ENCODE data around the gene GRK4.
A peak's percentile ranks its signal among the peaks of the same experiment; 100 is the strongest.
"Not testable (repeated sequence)": the region's sequence is repeated elsewhere in the genome, so short reads cannot be mapped to it uniquely, and the experiment has no call there.

The GRK4 gene

DNA sequence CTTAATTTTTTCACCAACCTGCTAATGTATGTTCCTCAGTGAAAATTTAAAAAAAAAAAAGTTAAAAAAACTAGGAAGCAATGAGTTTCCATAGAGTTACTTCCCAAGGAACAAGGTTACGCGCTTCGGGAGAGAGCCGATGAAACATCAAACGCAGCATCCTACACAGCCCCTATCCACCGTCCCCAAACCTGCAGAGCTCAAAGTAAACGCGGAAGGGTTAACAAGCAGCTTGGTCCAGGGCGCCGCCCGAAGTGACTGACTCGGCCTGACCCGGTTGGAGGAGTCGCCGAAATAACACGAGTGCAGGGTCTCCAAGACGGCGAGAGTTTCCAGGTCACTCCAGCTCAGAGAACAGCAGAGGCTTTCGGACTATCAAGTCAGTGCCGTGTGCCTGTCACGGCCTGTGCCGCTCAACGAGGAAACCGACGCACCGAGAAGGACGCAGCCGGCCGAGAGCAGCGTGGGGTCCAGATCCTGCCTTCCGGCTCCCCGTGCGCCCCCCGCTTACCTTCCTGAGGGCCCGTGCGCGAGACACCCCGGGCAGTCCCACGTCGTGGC lies 677 bp upstream of the GRK4 start:
- peak; percentile 20 for DNase-seq

DNA sequence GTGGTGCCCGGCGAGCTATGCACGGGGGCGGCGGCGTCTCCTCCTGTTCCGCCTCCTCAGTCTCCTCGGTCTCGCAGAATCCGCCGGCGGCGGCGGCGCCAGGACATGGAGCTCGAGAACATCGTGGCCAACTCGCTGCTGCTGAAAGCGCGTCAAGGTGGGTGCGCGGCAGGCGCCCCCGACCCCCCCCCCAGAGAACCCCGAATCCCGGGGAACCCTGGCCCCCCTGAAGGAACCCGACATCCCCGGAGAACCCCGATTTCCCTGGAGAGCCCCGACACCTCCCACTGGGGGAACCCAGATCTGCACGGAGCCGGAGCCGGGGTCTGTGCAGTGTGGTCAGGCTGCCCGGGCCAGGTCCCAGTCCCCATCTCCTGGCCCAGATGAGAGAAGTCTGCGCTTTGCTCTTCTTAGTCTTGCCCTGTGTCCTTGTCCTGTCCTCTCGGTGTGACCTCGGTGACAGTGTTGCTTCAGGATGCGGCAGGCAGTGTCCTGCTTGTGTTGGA lies 648 bp downstream of the GRK4 start:
- DNase-seq, result no peak

DNA sequence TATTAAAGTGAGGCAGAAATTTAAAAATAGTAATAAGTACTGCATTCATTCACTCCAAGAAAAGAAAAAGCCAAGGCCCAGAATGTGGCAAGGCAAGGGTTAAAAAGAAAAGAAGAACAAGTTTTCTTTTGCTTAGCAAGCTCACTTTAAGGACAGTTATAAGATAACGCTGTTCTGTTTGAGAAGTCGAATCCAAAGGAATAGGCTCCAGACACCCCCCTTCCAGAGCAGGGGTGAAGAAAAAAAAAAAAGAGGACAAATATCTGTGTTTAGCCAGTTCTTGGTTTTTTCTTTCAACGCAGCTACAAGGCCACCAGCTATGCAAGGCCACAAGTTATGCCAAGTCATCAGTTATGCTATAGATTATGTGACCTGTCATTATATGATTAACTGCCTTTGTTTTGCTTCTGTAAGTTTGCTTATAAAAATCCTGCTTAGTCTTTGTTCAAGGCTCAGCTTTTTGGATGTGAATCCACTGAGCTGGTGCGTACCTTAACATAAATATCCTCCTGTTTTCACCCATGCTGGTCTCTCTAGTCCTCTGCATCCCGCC lies 1.4 kb downstream of the GRK4 start:
- DNase-seq, result no peak

DNA sequence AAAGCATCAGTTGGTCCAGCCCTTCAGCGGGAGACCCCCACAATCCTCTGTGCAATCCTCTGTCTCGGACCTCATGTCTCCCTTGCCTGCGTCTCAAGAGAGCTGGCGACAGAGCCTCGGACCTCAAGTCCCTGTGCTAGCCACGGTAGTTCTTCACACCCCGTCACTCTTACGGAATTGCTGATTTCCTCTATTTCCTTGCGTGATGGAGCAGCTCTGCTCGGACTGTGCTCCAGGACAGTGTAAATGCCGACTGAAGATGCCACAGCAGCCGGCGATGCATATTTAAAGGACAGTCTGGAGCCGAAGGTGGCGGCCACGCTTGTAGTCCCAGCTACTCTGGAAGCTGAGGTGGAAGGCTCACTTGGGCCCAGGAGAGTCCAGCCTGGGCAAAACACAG lies 1.9 kb downstream of the GRK4 start:
- DNase-seq, result no peak

DNA sequence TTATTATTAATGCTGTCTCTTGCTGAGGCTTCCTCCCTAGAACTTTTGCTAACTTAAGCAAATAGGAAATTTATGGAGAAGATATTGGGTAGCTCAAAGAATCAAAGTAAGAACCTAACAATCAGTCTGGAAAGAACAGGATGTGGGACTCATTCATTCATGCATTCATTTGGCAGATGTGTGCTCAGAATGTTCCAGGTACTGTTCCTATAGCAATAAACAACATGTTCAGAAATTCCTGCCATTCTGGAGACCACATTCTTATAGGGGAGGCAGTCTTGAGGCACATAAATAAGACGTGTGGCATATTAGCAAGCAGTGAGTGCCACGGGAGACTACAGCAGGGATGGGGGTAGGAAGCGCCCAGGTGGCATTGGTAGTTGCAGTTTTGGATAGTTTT lies 5.0 kb downstream of the GRK4 start:
- DNase-seq, result no peak

DNA sequence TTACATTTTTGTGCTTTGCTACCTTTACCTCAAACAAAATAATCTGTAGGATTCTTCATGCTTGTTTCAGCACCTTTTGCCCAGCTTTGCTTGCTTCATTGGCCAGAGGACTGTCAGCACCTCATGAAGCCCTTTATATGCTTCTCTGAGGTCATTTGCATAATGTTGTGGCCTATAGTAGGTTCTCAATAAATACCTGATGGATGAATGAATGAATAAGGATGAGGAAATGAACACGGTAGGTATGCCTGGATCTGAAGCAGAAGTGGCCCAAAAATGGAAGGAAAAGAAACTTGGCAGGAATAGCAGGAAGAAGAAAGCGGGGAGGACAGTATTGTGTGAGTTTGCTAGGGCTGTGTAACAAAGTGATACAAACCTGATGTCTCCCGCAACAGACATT lies 7.9 kb downstream of the GRK4 start:
- DNase-seq, result no peak

DNA sequence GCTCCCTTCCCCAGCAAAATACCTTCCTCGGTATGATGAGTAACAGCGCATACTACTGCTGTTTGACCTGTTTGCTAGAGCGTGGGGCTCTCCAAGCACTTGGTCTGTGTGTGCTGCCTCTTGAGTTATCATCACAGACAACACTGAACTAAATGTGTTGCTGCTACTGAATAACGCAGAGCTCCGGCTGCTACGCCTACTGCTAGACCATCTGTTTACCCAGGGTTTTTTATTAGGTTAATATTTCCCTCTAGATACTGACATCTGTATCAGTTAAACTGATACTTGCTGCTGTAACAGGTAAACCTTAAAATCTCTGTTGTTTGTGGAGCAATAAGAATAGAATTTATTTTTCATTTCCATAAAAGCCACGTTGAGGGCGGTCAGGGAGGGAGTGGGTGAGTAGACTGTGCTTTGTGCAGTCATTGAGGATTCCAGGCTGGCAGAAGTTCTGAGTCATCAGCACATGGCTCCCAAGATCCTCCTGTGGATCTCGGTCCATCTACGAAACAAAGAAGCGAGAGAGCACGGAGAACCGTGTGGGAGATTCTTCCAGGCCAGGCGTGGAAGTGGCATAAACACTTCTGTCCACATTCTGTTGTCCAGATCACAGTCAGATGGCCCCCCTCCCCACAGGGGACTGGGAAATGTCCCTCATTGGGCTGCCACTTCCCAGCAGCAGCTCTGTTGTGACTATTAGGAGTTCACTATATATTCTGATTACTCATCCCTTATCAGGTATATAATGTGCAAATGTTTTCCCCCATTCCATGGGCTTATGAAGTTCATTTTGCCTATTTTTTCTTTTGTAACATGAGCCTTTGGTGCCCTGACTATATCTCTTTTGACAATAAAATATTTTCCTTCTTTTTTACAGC lies 14.1 kb downstream of the GRK4 start:
- DNase-seq, result no peak

DNA sequence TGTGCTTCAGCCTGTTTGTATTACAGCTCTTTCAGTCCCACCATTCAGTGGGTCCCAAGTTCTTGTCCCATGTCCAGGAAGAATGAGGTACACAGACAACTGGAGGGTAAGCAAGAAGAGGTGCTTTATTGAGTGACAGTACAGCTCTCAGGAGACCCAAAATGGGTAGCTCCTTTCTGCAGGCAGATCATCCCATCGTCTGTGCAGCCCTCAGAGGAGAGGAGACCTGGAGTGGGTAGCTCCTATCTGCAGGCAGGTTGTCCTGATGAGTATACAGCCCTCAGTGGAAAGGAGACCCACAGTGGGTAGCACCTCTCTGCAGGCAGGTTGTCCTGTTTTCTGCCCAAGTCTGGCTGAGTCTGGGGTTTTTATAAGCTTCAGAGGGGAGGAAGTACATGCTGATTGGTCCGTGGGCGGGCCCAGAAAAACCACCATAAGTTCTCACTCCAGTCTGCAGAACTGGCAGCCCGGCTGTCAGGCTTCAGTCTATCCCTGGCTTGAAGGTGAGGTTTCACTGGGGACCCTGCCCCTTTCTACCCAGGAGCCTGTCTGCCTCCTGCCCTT lies 18.0 kb downstream of the GRK4 start:
- no peak for DNase-seq

DNA sequence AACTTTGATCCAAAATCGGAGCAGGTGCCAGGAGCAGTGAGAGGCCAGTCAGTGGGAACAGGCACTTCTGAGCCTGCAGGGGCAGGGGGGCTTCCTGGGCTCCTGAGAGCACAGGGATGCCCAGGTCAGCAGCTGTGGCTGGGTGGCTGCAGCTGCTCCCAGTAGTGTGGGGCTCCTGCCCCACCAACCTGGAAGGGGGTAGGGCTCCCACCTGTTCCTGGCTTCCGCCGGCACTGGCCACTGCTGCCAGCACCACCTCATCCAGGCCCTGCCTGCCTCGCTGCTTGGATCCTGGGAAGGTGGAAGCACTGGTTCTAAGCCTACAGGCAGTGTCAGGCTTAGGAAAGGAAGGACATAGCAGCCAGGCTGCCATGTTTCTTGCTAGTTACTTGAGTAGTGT lies 18.6 kb downstream of the GRK4 start:
- no peak for DNase-seq

DNA sequence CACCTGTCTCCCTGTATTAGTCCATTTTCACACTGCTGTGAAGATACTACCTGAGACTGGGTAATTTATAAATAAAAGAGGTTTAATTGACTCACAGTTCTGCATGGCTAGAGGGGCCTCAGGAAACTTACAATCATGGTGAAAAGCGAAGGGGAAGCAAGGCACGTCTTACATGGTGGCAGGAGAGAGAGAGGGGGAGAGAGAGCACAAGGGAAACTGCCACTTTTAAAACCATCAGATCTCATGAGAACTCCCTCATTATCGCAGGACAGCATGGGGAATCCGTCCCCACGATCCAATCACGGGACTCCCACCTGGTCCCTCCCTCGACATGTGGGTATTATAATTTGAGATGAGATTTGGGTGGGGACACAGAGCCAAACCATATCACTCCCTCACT lies 20.3 kb downstream of the GRK4 start:
- DNase-seq, result not testable (repeated sequence)

DNA sequence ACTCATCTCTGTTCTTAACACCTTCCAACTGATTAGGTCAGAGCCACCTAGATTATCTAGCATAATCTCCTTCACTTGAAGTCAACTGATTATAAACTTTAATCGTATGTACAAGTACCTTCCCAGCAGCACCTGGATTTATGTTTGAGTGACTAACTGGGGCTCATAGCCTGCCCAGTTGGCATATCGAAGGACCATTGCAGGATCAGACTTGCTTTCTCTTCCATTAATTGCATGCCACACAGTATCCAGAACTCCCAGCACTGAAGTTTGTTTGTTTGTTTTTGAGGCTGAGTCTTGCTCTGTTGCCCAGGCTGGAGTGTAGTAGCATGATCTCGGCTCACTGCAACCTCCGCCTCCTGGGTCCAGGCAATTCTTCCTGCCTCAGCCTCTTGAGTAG lies 27.9 kb downstream of the GRK4 start:
- DNase-seq, result no peak

DNA sequence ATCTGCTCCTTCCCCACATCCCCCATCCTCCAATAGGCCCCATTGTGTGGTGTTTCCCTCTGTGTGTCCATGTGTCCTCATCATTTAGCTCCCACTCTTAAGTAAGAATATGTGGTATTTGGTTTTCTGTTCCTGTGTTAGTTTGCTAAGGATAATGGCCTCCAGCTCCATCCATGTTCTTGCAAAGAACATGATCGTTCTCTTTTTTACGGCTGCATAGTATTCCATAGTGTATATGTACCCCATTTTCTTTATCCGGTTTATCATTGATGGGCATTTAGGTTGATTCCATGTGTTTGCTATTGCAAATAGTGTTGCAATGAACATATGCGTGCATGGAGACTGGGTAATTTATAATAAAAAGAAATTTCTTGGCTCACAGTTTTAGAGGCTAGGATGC lies 31.5 kb downstream of the GRK4 start:
- DNase-seq, result no peak

DNA sequence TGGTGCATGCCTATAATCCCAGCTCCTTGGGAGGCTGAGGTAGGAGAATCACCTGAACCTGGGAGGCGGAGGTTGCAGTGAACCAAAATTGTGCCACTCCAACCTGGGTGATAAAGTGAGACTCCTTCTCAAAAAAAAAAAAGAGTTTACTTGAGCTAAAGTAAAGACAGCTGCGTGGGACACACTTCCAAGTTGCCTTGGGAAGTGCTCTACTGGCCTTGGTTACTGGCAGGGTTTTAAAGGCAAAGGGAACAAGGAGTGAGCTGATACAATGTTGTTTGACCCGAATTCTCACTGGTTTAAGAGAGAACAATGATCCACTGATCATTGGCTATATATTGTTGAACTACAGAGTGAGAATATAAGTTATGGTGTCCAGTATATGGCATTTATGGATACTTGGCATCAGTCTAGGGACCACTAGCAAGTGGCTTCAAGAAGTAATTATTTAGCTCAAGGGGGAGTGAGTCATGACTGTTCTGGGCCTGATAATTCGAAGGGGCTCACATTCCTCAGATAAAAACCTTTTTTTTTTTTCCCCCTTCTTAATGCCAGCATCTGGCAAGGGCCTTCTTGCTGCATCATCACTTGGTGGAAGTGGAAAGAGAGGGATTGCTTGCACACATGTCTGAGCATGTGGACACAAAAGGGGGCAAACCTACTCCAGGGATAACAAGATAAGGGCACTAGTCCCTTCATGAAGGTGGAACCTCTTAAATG lies 32.3 kb downstream of the GRK4 start:
- no peak for DNase-seq

DNA sequence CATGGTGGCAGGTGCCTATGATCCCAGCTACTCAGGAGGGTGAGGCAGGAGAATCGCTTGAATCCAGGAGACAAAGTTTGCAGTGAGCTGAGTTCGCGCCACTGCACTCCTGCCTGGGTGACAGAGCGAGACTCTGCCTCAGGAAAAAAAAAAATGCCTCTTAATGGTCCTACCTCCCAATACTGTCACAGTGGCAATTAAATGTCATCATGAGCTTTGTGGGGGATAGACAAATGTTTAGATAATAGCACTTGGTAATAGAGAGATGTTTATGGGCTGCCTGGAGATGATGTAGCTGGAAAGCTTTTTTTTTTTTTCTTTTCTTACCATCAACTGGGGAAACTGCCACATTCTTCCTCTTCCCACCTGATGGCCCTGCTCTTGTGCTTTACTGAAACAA lies 33.0 kb downstream of the GRK4 start:
- DNase-seq, result no peak

DNA sequence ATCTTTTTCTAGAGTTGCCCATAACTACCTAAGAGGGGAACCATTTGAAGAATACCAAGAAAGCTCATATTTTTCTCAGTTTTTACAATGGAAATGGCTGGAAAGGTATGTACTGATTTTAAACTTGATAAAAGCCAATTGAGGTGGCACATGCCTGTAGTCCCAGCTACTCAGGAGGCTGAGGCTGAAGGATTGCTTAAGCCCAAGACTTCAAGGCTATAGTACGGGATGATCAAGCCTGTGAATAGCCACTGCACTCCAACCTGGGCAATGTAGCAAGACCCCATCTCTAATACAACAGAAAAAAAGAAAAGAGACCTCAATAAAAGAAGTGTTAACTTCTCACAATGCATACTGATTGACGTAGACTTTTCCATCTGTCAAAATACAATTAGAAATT lies 44.4 kb downstream of the GRK4 start:
- no peak for DNase-seq

DNA sequence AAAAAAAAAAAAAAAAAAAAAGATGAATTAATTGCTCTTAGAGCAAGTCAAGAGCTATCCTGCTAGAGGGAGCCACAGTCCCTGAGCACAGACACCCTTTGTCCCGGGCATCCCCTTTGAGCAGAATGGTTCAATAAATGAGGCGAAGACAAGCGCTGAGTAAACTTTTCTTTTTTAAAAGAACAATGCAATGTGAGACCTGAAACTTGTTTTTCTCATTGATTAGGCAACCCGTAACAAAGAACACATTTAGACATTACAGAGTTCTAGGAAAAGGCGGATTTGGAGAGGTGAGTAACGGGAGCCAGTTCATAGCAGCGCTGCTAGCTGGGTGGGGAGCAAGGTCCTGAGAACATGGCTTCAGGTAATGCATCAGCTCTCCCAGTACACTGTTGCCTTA lies 46.1 kb downstream of the GRK4 start:
- DNase-seq, result no peak

DNA sequence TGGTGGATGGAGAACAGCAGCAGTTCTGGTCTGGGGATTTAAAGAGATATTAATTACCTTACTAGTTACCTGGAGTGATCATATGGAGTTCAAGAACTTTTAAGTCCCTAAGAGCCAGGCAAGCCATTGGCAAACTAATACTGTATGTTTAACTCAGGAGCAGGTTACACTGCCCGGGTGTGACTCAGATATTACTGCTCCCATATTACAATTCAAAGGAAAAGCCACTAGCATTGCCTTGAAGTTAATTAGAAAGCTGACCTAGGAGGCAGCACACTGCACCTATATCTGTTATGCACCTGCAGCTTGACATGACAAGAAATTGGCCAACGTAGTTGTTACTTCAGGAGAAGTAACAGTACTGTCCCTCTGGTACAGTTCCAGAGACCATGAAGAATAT lies 47.2 kb downstream of the GRK4 start:
- no peak for DNase-seq

DNA sequence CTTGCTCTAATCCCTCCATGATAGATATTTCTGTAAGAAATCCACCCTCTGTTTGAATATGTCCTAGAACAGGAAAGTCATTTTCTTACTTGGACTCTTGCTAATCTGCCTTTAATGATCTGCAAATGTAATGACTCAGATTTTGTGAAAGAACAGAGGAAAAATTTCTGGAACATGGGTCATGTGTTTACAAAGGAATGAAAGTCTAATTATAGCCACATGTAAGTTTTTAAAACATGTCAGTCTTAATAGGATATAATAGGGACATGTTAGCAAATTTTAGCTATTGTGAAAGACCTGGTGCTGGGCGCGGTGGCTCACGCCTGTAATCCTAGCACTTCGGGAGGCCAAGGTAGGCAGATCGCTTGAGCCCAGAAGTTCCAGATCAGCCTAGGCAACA lies 47.6 kb downstream of the GRK4 start:
- no peak for DNase-seq

DNA sequence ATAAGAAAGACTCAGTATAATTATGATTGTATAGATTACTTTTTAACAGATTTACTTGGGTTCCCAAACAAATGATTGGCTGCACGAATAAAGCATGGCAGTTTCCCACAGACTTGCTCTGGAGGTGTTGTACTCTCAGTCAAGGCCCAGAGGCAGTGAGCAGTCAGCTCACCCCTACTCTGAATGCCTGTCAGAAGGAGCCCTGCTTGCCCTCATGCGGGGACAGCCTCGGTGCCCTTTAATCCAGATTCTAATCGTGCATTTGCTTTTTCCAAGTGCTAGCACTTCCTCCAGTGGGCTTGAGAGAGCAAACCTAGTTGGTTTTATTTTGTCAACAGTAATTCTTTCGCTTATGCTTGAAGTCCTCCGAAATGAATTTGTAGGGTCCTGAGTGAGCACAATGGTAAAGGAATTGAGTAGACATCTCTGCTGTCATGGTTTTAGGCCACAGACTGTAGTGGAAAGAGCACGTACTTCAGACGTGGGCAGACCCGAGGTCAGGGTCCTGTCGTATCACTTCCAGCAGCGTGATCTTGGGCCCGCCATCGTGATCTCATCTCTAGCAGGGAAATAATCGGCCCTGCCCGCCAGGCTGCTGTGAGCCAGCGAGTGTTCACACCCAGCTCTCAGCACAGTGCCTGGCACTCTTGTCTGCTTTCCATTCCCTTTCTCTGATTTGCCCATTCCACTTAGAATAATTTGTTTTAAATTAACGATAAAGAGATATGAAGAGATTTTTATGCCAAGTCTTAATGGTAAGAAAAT lies 48.3 kb downstream of the GRK4 start:
- DNase-seq, result no peak

DNA sequence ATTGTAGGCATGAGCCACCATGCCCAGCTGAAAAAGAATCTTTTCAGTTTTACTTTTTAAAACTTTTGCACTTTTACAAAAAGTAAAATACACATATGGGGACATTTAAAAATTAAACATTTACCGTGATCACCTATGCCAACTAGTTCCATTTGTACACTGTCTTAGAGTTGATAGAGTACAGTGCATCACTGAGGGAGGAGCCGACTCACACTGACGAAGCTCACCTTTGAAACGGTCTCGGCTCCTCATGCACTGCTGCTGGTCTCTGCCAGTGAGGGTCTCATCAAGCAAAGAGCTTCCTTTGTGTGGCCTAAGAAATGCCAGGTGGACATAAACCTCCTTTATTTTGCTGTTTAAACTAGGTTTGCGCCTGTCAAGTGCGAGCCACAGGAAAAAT lies 50.0 kb downstream of the GRK4 start:
- no peak for DNase-seq

DNA sequence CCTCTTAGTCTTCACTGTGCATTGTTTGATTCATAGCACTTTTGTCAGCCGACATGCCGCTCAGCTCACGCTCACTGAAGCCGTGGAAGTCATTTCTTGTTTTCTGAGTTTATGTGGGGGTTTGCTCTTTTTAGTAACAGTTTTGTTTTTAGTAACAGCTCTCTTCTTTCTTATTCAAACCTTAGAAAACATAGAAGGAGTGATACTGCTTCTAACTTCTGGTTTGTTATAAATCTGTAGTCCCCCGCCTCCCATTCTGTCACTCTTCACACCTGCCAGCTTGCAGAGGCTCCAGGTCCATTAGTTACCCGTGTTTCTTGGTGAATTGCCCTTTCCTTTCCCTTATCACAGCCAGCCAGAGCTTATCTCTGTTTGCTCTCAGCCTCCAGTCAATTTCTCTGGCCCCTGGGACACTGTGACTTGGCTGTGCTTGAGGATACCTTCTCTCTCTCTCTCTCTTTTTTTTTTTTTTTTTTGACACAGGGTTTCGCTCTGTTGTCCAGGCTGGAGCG lies 50.5 kb downstream of the GRK4 start:
- DNase-seq, result no peak

DNA sequence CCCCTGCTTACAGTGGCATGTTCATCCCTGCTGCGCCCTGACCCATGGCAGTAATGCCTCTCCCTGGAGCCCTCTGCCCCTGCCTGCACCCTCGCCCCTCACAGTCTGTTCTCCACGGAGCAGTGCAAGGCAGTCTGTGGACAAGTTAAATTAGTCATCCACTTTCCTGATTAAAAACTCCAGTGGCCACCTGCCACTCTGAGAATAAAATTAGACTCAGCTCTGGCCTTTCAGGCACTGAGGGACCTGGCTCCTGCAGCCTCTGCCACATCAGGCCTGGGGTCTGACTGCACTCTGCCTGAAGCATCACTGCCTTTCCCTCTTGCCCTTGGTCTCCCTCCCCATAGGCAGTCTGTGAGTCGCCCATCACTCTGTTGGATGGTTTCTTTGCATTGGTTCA lies 53.6 kb downstream of the GRK4 start:
- DNase-seq, result no peak

Data from GF-D8 (cell line).